ENCODE data around the gene PRCP. TPM values are rescaled to one million over a fixed set of nuclear protein-coding genes. Genes with fewer than 3 reads are reported as not detected.
A peak's percentile ranks its signal among the peaks of the same experiment; 100 is the strongest.
"Not testable (repeated sequence)": the region's sequence is repeated elsewhere in the genome, so short reads cannot be mapped to it uniquely, and the experiment has no call there.

PRCP gene
- 48.7 TPM for total RNA-seq

DNA sequence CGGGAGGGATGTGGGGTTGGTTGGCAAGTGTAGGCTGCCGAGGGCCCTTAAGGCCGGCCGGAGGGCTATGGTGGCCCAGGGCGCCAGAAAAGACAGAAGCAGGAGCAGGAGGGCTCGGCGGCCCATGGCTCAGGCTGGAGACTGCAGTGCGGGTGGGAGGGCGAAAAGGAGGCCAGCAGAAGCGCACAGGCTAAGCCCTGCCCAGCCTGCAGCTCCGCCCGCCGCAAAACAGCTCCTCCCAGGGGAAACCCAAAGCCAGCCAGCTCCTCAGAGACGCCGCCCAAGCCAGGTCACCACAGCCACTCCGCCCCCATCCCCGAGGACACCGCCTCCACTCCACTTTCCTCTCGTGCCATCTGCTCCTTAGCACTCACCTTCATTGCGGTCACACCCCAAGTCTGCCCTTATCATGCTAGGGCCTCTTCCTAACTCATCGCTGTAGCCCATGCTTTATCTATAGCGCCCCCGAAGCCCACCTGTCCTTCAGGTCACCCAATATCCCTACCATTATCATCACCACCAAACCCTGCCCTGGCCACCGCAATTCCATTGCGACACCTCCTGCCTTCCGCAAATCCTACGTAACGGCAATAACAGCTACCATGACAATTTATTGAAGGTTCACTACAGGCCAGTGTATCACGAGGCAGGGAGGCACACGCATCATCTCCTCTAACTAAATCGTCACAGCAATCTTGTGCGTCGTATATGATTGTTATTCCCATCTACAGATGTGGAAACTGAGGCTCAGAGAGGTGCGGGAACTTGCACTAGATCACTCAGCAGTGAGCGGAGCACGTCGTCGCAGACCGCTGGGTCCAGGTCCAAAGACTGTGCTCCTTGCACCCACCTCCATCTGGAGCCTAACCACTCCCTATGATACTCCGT is at the start of gene PRCP:
Gene PRCP, minus strand, starts transcription at position 154 of the 888 bp plus-strand sequence. Its CDS starts 28 bp downstream, at position 126.
- DNase-seq (ENCODE audit: low spot score) = peak; percentile 94

DNA sequence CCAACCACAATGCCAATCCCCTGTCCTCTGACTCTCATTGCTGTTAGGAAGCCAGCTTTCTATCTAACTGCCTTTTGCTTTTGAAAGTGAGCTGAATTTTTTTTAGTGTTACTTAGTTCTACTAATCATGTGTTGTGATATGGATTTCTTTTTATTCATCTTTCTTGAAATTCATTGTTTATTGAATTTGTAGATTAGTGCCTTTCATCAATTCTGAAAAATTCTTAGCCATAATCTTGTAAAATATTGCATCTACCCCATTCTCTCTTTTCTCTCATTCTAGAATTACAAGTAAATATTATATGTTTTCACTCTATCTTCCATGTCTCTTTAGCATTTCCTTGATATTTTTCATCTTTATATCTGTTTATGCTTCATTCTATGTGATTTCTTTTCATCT is 49.1 kb upstream of the PRCP start:
- no peak for DNase-seq (ENCODE audit: low spot score)

DNA sequence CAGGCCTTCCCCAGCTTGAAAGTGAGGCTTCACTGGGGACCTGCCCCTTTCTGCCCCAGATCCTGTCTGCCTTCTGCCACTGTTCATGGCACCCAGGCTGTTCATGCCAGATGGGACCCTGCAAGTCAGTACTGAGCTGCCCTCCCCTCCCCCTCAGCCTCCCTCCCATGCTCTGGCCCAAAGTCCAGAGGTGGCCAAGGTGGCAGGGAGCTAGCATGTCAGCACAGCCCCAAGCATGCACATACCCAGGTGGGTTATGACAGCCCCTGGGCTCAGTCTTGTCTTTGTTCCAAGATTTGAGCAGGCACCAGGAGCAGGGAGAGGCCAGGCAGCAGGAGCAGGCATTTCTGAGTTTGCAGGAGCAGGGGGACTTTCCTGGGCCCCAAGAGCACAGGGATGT is 45.5 kb upstream of the PRCP start:
- DNase-seq (ENCODE audit: low spot score) = no peak

DNA sequence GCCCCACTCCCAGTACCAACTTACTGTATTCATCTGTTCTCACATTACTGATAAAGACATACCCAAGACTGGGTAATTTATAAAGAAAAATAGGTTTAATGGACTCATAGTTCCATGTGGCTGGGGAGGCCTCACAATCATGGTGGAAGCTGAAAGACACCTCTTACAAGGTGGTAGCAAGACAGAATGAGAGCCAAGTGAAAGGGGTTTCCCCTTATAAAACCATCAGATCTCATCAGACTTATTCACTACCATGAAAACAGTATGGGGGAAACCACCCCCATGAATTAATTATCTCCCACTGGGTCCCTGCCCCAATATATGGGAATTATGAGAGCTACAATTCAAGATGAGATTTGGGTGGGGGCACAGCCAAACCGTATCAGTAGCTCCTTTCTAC is 44.8 kb upstream of the PRCP start:
- not testable (repeated sequence) for DNase-seq (ENCODE audit: low spot score)

DNA sequence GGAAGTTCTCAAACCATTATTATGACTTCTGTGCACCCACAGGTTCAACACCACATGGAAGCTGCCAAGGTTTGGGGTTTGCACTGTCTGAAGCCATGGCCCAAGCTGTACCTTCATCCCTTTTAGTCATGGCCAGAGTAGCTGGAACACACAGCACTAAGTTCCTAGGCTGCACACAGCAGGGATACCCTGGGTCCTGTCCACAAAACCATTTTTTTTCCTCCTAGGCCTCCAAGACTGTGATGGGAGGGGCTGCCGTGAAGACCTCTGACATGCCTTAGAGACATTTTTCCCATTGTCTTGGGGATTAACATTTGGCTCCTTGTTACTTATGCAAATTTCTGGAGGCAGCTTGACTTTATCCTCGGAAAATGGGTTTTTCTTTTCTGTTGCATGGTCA is 44.0 kb upstream of the PRCP start:
- no peak for DNase-seq (ENCODE audit: low spot score)

DNA sequence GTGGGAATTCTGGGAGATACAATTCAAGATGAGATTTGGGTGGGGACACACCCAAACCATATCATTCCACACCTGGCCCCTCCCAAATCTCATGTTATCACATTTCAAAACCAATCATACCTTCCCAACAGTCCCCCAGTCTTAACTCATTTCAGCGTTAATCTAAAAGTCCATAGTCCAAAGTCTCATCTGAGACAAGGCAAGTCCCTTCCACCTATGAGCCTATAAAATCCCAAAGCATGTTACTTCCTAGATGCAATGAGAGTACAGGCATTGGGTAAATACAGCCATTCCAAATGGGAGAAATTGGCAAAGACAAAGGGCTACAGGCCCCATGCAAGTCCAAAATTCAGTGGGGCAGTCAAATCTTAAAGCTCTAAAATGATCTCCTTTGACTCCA is 43.2 kb upstream of the PRCP start:
- not testable (repeated sequence) for DNase-seq (ENCODE audit: low spot score)

DNA sequence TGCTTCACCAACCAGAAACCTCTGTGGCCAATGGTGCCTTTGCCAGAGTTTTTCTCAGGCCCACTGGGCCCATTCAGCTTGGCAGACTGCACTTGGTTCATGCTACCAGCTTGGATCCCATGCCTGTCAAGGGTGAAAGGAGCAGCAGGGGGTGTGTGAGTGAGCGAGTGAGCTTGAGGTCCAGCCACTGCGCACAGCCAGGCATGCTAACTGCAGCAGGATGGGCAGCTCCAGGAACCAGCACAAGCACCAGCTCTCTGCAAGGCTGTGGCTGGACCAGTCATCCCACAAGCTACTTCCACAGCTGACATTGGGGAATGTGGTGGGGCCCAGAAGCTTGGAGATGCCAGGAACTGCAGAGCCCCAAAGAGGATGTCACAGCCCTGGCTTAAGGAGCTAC is 42.1 kb upstream of the PRCP start:
- DNase-seq (ENCODE audit: low spot score) = no peak

DNA sequence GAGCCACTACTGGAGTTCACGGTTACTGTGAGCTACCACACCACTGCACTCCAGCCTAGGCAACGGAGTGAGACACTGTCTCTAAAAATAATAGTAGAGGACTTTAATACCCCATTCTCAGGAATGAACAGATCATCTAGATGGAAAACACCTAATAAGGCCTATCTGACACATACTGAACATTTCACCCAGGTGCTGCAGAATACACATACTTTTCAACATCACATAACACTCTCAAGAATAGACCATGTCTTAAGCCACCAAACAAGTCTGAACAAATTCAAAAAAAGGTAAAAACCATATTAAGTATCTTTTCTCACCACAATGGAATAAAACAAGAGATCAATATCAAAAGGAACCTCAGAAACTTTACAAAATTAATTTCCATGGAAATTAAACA is 39.2 kb upstream of the PRCP start:
- DNase-seq (ENCODE audit: low spot score) = no peak

DNA sequence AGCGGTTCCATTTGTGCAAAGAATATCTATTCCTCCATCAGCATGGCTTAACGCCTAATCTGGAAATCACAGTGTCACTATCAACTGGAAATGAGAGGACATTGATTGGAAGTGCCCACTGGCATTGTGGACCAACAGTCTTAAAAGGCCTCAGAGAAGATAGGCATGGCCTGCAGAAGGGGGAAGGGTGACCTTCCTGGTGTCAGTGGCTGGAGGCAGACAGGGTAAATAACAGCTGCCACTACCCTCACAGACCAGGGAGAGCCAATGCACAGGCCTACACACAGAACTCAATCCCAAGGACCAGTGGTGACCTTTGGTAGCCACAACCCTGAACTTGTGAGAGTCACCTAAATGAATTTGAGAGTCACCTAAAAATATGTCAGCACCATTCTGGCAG is 37.3 kb upstream of the PRCP start:
- DNase-seq (ENCODE audit: low spot score) = no peak

DNA sequence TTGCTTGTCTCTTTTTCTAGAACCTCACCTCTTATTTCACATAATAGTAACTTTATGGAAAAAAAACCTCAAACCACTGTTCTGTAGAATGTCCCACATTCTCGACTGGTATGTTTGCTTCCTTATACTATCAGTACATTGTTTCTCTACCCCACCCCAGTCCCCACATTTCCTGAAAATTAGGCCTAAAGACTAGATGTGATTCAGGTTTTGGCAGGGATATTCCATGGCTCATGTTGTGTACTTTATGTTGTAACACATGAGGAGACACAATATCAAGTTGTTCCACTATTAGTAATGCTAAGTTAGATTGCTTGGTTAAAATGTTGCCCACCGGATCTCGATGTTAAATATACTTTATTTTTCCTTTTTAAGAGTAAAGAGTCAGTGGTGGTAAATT is 36.0 kb upstream of the PRCP start:
- no peak for DNase-seq (ENCODE audit: low spot score)

DNA sequence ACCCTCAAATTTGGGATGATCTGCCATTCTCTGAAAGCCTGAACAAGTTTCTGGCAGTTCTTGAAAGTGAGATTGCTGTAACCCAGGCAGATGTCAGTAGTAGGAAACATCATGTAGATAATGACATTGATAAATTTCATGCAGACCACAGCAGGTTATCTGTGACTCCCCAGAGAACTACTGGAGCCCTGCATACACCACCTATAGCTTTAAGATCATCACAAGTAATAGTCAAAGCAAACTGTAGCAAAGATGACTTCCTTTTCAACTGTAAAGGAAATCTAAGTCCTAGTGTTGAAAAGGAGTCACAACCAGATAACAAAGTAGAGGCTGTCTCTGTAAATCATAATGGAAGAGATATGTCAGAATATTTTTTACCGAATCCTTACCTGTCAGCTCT is 32.3 kb upstream of the PRCP start:
- DNase-seq (ENCODE audit: low spot score) = no peak

DNA sequence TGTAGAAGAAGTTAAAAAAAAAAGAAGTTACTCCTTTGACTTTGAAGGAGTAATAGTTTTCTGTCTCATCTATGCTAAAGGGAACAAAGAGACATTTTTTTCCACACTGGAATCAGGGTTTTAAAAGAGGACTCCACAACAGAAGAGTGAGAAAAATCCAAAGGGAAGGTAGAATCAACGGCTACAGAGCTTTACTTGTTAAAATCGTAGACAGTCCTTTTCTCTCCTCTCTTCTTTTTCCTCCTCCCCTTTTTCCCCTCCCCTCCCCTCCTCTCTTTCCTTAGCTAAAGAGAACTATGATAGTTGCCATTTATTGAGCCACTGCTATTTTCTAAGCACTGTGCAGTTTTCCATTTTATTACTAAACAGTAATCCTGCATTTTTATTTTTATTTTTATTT is 30.5 kb upstream of the PRCP start:
- DNase-seq (ENCODE audit: low spot score) = no peak

DNA sequence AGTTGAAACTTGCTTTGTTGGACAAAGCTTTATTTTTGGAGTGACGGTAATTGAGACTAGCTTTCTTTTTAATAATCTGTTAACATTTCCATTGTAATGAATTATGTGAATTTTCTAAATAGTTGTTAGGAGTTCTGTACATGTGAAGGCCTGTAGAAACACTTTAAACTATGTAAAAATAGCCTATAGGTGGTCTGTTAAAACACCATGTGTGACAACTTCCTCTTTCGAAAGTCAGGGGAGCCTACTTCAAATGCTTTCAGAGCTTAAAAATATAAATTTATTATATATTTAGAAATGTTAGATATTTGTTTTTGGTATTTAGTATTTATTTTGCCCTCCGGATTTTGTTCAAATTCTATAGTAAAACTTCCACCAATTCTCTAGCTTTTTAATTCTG is 30.0 kb upstream of the PRCP start:
- no peak for DNase-seq (ENCODE audit: low spot score)

DNA sequence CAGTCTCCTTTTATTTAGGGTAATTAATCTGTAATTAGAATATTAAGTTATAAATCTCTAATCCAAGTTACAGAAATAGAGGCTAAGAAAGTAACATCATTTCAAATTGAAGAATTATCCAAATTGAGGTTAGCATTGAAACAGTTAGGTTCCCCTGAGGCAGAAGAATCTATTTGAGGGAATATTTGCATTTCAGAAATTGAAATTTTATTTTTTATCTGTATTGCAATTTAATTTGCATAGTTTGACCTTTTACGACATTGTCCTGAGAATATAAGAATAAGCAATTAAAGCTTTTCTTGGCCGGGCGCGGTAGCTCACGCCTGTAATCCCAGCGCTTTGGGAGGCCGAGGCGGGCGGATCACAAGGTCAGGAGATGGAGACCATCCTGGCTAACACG is 28.9 kb upstream of the PRCP start:
- no peak for DNase-seq (ENCODE audit: low spot score)

DNA sequence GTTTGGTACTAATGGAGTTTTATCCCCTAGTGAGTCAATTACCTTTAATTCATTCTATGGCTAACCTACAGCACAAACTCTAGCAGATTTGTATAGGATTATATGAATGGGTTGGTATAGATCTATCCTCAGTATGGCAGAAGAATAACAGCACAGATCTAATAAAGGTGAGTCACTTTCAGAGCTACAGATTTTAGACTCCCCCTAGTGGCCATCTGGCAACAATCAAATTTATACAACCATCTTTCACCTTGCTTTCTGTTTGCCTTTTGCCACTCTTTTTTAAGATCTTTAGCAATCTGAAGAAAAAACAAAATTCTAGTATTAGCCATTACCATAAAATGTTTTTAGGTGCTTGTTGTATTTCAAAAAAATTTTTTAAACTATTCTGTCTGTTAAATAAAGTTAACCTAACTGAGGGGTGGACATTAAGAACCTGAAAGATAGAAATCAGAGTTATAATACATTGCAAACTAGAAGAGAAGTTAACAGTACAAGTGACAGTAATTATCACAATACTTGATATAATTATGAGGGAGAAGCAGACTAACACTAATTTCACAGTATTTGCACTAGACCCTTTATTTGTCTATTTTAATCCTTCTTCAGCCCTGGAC is 27.1 kb upstream of the PRCP start:
- DNase-seq (ENCODE audit: low spot score) = peak; percentile 39

DNA sequence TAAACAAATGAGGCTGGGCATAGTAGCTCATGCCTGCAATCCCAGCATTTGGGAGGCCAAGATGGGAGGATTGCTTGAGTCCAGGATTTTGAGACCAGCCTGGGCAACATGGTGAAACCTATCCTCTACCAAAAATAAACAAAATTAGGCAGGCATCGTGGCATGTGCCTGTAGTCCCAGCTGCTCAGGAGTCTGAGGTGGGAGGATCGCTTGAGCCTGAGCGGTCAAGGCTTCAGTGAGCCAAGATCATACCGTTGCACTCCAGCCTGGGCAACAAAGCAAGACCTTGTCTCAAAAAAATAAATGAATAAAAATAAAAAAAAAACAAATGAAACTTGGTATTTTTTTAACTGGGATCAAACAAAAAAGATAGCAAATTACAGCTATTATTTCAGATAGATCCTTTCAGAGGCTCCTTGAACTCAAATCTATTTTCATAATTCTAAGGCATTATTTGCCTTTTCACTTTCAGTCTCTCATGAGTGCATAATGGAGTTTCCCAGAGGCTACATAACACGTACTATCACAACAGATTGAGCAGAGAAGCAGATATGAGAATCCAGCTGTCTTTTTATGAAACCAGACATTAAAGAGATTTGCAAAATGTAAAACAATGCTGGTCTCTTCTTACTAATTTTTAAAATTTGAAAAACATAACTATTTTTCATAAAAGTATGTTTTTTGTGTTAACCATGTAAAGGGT is 24.4 kb upstream of the PRCP start:
- no peak for DNase-seq (ENCODE audit: low spot score)

DNA sequence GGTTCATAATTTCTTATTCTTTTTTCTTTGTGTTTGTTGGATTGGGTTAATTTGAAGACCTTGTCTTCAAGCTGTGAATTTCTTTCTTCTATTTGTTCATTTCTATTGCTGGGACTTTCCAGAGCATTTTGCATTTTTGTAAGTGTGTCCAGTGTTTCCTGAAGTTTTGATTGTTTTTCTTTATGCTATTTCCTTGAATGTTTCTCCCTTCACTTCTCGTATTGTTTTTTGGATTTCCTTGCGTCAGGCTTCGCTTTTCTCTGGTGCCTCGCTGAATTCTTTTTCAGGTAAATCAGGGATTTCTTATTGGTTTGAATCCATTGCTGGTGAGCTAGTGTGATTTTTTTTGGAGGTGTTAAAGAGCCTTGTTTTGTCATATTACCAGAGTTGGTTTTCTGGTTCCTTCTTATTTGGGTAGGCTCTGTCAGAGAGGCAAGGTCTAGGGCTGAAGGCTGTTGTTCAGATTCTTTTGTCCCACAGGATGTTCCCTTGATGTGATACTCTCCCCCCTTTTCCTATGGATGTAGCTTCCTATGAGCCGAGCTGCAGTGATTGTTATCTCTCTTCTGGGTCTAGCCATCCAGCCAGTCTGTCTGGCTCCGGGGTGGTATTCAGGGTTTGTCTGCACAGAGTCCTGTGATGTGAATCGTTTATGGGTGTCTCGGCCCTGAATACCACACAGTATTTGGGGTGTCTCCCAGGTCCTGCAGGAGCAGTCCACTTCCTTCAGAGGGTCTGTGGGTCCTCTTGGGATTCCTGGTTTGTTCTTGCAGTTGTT is 22.4 kb upstream of the PRCP start:
- DNase-seq (ENCODE audit: low spot score) = not testable (repeated sequence)

DNA sequence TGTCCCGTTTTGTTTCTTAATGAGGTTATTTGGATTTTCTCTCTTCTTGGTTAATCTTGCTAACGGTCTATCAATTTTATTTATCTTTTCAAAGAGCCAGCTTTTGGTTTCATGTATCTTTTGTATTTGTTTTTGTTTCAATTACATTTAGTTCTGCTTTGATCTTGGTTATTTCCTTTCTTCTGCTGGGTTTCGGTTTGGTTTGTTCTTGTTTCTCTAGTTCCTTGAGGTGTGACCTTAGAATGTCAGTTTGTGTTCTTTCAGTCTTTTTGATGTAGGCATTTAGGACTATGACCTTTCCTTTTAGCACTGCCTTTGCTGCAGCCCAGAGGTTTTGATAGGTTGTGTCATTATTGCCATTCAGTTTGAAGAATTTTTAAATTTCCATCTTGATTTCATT is 20.0 kb upstream of the PRCP start:
- DNase-seq (ENCODE audit: low spot score) = not testable (repeated sequence)

DNA sequence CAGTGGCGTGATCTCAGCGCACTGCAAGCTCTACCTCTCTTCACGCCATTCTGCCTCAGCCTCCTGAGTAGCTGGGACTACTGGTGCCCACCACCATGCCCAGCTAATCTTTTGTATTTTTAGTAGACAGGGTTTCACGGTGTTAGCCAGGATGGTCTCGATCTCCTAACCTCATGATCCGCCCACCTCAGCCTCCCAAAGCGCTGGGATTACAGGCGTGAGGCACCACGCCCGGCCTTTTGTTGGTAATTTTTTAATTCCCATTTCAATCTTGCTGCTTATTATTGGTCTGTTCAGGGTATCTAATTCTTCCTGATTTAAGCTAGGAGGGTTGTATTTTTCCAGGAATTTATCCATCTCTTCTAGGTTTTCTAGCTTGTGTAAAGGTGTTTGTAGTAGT is 19.6 kb upstream of the PRCP start:
- DNase-seq (ENCODE audit: low spot score) = not testable (repeated sequence)

DNA sequence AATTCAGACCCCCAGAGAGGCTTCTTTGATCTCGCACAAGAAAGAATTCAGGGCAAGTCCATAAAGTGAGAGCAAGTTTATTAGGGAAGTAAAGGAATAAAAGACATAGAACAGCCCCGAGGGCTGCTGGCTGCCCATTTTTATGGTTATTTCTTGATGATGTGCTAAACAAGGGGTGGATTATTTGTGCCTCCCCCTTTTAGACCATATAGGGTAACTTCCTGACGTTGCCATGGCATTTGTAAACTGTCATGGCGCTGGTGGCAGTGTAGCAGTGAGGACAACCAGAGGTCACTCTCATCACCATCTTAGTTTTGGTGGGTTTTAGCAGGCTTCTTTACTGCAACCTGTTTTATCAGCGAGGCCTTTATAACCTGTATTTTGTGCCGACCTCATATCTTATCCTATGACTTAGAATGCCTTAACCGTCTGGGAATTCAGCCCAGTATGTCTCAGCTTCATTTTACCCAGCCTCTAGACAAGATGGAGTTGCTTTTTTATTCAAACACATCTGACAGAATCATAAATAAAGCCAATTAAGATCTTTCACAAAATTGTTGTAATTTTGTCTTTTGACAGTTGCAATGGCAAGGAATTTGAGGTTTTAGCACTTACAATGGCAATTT is 8.9 kb upstream of the PRCP start:
- DNase-seq (ENCODE audit: low spot score) = no peak

DNA sequence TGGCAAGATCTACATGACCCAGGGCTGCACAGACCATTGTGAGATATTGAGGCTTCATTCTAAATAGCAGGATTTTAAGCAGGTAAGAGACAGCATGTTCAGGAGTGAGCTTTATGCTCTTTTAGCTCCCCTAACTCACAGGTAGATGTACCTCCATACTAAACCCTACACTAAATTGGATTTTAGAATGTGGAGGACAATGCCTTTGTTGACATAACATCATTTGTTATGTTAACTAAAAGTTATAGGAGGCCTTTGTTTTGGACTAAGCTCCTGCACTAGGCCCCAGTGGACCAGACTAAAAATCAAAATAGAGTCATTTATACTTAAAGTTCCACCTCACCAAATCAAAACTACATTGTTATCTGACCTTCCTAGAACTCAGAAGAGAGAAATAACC is 8.1 kb upstream of the PRCP start:
- DNase-seq (ENCODE audit: low spot score) = no peak

DNA sequence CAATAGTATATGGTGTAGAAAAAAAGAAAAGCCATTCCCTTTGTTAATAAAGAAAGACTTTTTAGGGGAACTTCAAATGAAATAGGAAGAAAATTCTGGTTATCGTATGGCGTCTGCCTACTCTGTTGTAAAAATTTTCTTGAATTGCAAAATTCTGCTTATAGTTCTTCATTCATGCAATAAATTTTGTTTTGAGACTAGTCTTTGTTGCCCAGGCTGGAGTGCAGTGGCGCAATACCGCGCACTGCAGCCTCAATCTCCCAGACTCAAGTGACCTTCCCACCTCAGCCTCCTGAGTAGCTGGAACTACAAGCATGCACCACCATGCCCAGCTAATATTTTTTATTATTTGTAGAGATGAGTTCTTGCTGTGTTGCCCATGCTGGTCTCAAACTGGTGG is 7.1 kb upstream of the PRCP start:
- DNase-seq (ENCODE audit: low spot score) = no peak
